Ammon's horn (tissue), 1 donor: Measurements from ENCODE around the gene RETREG2.
A peak's percentile ranks its signal among the peaks of the same experiment; 100 is the strongest.
"Not testable (repeated sequence)": the region's sequence is repeated elsewhere in the genome, so short reads cannot be mapped to it uniquely, and the experiment has no call there.

Experiments
- DNase-seq: peaks from one replicate; pipeline ENCODE4 v3.0.0-alpha.2; 2016; ENCODE audit warnings: low spot score

RETREG2 gene

GRCh38 chr2:219197388-219197787 is 19.3 kb downstream of the RETREG2 start:
- no peak for DNase-seq

- DNase-seq: no peak
Measured at GRCh38 chr2:219198974-219199373, 20.9 kb downstream of the RETREG2 start.

GRCh38 chr2:219199470-219200211 is 21.6 kb downstream of the RETREG2 start:
- DNase-seq: no peak

GRCh38 chr2:219200502-219201326 is 22.6 kb downstream of the RETREG2 start:
- not testable (repeated sequence) for DNase-seq

- not testable (repeated sequence) for DNase-seq
Measured at GRCh38 chr2:219201331-219201730, 23.3 kb downstream of the RETREG2 start.

- DNase-seq: no peak
Measured at GRCh38 chr2:219204425-219205164, 26.5 kb downstream of the RETREG2 start.

- no peak for DNase-seq
Measured at GRCh38 chr2:219205165-219205538, 27.1 kb downstream of the RETREG2 start.

- no peak for DNase-seq
Measured at GRCh38 chr2:219205981-219206327, 27.9 kb downstream of the RETREG2 start.

GRCh38 chr2:219206328-219207133 is 28.5 kb downstream of the RETREG2 start, which contains the start of gene ZFAND2B:
ZFAND2B (plus strand) TSS chr2:219206782; CDS start chr2:219206988, 206 bp downstream.
- peak; percentile 97 for DNase-seq

GRCh38 chr2:219207134-219207883 is 29.2 kb downstream of the RETREG2 start:
- DNase-seq: no peak

- DNase-seq: no peak
Measured at GRCh38 chr2:219207884-219208740, 30.0 kb downstream of the RETREG2 start.

GRCh38 chr2:219209236-219210195 is 31.4 kb downstream of the RETREG2 start:
- DNase-seq: no peak

GRCh38 chr2:219210196-219210885 is 32.3 kb downstream of the RETREG2 start:
- DNase-seq: no peak

- no peak for DNase-seq
Measured at GRCh38 chr2:219210886-219211362, 32.8 kb downstream of the RETREG2 start.

- DNase-seq: no peak
Measured at GRCh38 chr2:219213026-219213415, 34.9 kb downstream of the RETREG2 start.

- DNase-seq: no peak
Measured at GRCh38 chr2:219213486-219214071, 35.5 kb downstream of the RETREG2 start.

GRCh38 chr2:219214141-219214540 is 36.1 kb downstream of the RETREG2 start:
- no peak for DNase-seq

- no peak for DNase-seq
Measured at GRCh38 chr2:219214786-219215185, 36.7 kb downstream of the RETREG2 start.
